OCI-LY7 (cell line): ENCODE data around the gene UVSSA.

ENCODE experiments used
- EZH2phosphoT487 ChIP-seq: fragments of 200-600 bp; sonication (generic); IDR thresholded peaks from 2 replicates; pipeline ENCODE4 v1.6.1; 2018; ENCODE audit warnings: low read depth, borderline replicate concordance, mild to moderate bottlenecking, mixed run types, antibody characterized with exemption, low read length, moderate library complexity, mixed read lengths
- TF ChIP-seq, protein P1 (sequence below): fragments of 200-600 bp; sonication (generic); conservative IDR thresholded peaks from 2 replicates; pipeline ENCODE4 v1.5.1; 2014; ENCODE audit warnings: mild to moderate bottlenecking, antibody characterized with exemption, low read length, moderate library complexity, mixed read lengths

DNA sequence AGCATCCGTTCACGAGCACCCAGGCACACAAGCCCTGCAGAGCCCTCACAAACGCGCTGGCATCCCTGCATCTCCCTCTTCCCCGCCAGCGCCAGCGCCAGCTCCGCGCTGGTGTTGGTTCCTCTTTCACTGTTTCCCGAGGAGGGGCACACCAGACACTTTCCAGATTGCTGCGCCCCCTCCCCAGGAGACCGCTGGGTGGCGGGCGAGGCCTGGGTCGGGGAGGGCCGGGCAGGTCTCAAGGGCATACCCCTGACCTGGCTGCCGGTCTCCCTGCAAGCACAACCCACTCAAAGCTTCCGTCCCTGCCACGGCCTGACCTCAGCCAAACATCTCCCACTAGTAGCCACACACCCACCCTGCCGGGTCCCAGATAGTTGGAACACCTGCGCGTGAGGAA lies 61.4 kb downstream of the UVSSA start:
- TF ChIP-seq, protein P1, sequence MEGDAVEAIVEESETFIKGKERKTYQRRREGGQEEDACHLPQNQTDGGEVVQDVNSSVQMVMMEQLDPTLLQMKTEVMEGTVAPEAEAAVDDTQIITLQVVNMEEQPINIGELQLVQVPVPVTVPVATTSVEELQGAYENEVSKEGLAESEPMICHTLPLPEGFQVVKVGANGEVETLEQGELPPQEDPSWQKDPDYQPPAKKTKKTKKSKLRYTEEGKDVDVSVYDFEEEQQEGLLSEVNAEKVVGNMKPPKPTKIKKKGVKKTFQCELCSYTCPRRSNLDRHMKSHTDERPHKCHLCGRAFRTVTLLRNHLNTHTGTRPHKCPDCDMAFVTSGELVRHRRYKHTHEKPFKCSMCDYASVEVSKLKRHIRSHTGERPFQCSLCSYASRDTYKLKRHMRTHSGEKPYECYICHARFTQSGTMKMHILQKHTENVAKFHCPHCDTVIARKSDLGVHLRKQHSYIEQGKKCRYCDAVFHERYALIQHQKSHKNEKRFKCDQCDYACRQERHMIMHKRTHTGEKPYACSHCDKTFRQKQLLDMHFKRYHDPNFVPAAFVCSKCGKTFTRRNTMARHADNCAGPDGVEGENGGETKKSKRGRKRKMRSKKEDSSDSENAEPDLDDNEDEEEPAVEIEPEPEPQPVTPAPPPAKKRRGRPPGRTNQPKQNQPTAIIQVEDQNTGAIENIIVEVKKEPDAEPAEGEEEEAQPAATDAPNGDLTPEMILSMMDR: no peak
- no peak for TF ChIP-seq EZH2phosphoT487
